BJ (cell line): Measurements from ENCODE around the gene AKR7A2. TPM values are rescaled to one million over a fixed set of nuclear protein-coding genes. Genes with fewer than 3 reads are reported as not detected.
"Not testable (repeated sequence)": the region's sequence is repeated elsewhere in the genome, so short reads cannot be mapped to it uniquely, and the experiment has no call there.

Experiments used
- CTCF ChIA-PET: fragments of 350-600 bp; formaldehyde crosslinking; extraction: SDS; loops from one replicate; lab custom pipeline; 2021; ENCODE audit warnings: antibody characterized with exemption, inconsistent platforms; lab: Yijun Ruan, JAX
- POLR2A ChIA-PET: fragments of 300-600 bp; sonication (Branson Sonifier 250); formaldehyde crosslinking; extraction: SDS; loops from one replicate; lab custom pipeline; 2021; ENCODE audit warnings: antibody characterized with exemption; lab: Charles Lee
- DNase-seq: peaks from one replicate; pipeline ENCODE4 v3.0.0-alpha.2; 2011; ENCODE audit warnings: low read depth
- H3K27me3 ChIP-seq: 2 replicates; pipeline ENCODE4 v1.6.0; 2011; ENCODE audit warnings: low read length; ENCODE audit not compliant: control insufficient read depth, insufficient read depth
- H3K36me3 ChIP-seq: 2 replicates; pipeline ENCODE4 v1.5.1; 2011; ENCODE audit warnings: low read length; ENCODE audit not compliant: control insufficient read depth, insufficient read depth
- H3K4me3 ChIP-seq: 2 replicates; pipeline ENCODE4 v1.5.1; 2011; ENCODE audit warnings: low read depth, mild to moderate bottlenecking, control low read depth, low read length
- polyA plus RNA-seq: library from polyadenylated mRNA; depleted of rRNA; stranded (reverse); fragments of >200 nt; gene quantifications from 2 replicates; pipeline ENCODE4 v1.2.3, GENCODE V29; 2011
- TF ChIP-seq, protein P1 (sequence below): IDR thresholded peaks from 2 replicates; pipeline ENCODE4 v1.5.1; 2011; ENCODE audit warnings: low read depth, mild to moderate bottlenecking, control low read depth, inconsistent platforms, low read length, moderate library complexity; ENCODE audit not compliant: insufficient read depth

Gene AKR7A2
- polyA plus RNA-seq, 1 experiment: 73.6 TPM

DNA sequence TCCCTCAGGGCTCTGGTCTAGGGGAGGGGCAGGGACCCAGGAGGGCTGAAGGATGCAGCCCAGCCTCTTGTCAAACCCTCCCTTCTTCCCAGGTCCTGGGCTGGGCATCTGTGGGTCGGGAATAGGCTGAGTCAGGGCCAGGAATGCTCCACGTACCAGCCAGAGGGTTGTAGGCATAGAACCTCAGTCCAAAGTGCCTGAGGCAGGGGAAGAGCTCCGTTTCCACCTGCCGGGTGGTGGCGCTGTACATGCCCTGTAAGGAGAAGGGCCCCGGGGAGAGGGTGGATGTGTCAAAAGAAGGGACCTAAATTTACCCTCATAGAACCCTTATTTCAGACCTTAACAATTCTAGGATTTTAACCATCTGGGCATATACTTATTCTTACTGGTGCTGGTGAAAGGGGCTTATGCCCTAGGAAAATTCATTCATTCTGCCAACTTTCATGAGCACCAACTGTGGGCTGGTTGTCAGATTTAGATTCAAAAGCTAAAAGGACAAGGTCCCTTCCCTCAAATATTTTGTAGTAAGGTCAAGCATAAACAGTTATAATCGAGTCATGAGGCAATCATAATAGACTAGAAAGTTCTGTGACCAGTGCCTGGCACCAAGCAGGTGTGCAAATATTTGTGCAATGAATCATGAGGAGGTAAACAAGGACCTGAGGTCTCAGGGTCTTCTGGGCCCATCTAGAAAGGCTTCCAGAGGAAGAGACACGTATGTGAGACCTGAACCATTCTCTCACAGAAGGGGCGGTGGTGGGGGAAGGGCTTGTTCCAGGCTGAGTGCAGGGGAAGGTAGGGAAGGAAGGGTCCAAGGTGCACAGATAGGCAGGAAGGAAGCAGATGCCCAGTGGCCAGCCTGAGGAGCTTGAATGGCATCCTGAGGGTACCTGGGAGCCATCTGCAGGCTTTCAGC, 42.3 kb downstream of the AKR7A2 start:
- H3K4me3 ChIP-seq, POLR2A ChIA-PET, H3K27me3 ChIP-seq, DNase-seq, H3K36me3 ChIP-seq: not testable (repeated sequence)
- CTCF ChIA-PET: interaction anchor here (0.7 to 1.2 kb wide), 2 partner anchors 9 to 381 kb away, joined by 3 read pairs; no protein-coding TSS in a partner anchor
- TF ChIP-seq, protein P1, sequence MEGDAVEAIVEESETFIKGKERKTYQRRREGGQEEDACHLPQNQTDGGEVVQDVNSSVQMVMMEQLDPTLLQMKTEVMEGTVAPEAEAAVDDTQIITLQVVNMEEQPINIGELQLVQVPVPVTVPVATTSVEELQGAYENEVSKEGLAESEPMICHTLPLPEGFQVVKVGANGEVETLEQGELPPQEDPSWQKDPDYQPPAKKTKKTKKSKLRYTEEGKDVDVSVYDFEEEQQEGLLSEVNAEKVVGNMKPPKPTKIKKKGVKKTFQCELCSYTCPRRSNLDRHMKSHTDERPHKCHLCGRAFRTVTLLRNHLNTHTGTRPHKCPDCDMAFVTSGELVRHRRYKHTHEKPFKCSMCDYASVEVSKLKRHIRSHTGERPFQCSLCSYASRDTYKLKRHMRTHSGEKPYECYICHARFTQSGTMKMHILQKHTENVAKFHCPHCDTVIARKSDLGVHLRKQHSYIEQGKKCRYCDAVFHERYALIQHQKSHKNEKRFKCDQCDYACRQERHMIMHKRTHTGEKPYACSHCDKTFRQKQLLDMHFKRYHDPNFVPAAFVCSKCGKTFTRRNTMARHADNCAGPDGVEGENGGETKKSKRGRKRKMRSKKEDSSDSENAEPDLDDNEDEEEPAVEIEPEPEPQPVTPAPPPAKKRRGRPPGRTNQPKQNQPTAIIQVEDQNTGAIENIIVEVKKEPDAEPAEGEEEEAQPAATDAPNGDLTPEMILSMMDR: peak; percentile 16; the same call in 1 of the 2 replicates

DNA sequence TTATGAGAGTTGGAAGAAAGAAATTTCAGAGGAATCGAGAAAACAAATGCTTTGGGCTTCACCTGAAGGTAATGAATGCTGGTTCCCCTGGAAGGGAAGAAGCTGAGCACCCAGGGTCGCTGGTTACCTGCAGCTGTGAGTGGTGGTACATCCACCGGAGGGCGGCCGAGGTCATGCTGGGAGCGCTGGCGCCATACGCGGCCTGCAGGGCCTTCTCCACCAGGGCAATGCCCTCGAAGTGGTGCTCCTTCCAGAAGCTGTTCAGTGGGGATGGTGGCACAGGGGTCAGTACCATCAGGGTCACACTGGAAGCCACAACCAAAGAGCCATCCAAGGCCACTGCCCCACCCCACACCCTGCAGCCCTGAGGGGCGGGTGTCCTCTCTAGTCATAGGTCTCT, 43.5 kb downstream of the AKR7A2 start:
- no peak for DNase-seq
- CTCF ChIA-PET: no interaction called here
- Histone ChIP-seq H3K36me3 (no peaks in the 10 kb centered on the region), H3K27me3 (no peaks in the 10 kb centered on the region), H3K4me3 (no peak overlapping the region)
- POLR2A ChIA-PET: no interaction called here
- TF ChIP-seq, protein P1: no peak

DNA sequence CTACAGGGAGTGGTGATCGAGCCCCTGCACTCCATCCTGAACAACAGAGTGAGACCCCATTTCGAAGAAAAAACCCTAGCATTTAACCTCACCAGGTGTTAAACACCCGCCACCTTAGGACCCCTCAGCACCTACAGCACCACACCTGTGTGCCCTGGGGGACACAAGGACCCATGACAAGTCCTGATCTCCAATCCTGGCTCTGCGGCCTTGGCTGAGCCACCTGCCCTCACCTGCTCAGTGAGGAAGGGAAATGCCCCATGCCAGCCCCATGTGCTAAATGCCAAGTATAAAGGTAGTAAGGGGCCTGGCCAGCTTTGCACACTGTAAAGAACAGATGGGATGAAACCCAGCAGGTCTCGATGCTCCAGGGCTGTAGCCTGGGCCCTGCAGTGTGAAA, 49.2 kb downstream of the AKR7A2 start:
- no peak overlapping the region for H3K4me3 ChIP-seq
- H3K27me3 ChIP-seq: no peaks in the 10 kb centered on the region
- ChIA-PET POLR2A (no interaction called here), CTCF (interaction anchor here (0.8 to 1.3 kb wide), 2 partner anchors 22 to 79 kb away, joined by 3 to 6 read pairs; no protein-coding TSS in a partner anchor)
- no peak for DNase-seq
- peaks cover 12% of the 10 kb centered on the region for H3K36me3 ChIP-seq
- TF ChIP-seq, protein P1: no peak

DNA sequence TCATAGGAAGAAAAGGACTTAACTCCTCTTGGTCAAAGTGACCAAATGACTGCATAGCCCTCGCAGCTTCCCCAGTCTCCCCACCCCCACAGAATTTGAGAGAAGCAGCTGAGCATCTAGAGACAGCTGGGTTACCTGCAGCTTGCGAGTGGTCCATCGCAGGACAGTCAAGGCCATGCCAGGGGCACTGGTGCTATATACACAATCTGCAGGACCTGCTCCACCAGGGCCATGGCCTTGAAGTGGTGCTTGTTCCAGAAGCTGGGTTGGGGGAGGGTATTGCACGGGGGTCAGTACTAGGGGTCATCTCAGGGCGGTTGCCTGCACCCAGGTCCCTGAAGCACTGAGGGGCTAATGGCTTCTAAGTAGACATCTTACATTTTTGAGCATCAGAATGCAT, 49.9 kb downstream of the AKR7A2 start:
- Histone ChIP-seq H3K27me3 (no peaks in the 10 kb centered on the region), H3K36me3 (peaks cover 17% of the 10 kb centered on the region), H3K4me3 (no peak overlapping the region)
- no peak for DNase-seq
- ChIA-PET POLR2A (no interaction called here), CTCF (interaction anchor here (0.6 kb wide), 1 partner anchor 389 kb away, joined by 3 read pairs; no protein-coding TSS in a partner anchor)
- TF ChIP-seq, protein P1: no peak
